ENCODE measurements around the gene PTCD2.

The PTCD2 gene

DNA sequence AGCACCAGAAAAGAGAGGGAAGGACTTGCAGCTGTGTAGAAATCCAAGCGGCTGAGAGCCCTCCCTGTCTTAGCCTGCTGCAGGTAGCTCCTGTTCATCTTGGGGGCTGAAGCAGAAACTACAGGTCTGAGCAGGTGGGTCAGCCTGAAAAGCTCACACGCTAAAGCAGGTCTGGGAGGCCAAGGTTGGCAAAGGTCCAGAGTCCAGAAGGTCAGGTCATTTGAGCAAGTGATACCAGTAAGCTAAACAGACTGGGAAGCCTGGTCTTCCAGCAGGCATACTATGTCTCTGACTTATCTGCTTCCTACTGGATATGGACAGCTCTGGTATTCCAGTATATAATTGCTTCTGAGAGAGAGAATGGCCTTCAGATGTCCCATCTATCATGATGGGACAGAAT, 26.2 kb downstream of the PTCD2 start:
- TF ChIP-seq, protein P1, sequence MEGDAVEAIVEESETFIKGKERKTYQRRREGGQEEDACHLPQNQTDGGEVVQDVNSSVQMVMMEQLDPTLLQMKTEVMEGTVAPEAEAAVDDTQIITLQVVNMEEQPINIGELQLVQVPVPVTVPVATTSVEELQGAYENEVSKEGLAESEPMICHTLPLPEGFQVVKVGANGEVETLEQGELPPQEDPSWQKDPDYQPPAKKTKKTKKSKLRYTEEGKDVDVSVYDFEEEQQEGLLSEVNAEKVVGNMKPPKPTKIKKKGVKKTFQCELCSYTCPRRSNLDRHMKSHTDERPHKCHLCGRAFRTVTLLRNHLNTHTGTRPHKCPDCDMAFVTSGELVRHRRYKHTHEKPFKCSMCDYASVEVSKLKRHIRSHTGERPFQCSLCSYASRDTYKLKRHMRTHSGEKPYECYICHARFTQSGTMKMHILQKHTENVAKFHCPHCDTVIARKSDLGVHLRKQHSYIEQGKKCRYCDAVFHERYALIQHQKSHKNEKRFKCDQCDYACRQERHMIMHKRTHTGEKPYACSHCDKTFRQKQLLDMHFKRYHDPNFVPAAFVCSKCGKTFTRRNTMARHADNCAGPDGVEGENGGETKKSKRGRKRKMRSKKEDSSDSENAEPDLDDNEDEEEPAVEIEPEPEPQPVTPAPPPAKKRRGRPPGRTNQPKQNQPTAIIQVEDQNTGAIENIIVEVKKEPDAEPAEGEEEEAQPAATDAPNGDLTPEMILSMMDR (conservative IDR thresholded peaks at IDR 0.05; ENCODE audit: low read depth, low read length) = no peak
- no peak overlapping the region for H3K4me3 ChIP-seq (ENCODE audit: low read depth, low read length)
- DNase-seq (ENCODE audit: low read depth) = no peak

DNA sequence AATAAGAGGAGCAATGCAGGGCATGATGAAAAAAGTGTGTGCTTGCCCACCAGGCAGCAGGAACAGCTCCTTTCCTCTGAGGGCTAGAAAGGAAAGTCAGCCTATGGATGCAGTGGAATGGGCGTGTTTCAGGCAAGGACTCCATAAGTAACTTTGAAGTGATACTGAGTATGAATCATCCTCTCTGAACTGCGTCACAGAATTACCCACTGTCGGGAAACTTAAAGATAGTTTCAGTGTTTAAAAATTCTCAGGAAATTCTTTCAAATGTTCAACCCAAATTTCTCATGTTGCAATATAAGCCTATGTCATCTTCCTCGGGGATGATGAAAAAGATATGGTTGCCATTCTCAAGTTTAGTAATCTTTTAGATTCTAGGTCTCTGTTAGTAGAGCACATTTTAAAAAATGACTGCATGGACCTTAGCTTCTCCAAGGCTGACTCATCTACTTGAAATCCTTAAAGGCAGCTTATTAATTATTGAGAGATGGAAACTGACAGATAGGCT, 27.7 kb downstream of the PTCD2 start:
- peak; percentile 93 for DNase-seq (ENCODE audit: low read depth)
- TF ChIP-seq, protein P1 (conservative IDR thresholded peaks at IDR 0.05; ENCODE audit: low read depth, low read length) = no peak
- peak overlapping the region; percentile 3 for H3K4me3 ChIP-seq (ENCODE audit: low read depth, low read length)

DNA sequence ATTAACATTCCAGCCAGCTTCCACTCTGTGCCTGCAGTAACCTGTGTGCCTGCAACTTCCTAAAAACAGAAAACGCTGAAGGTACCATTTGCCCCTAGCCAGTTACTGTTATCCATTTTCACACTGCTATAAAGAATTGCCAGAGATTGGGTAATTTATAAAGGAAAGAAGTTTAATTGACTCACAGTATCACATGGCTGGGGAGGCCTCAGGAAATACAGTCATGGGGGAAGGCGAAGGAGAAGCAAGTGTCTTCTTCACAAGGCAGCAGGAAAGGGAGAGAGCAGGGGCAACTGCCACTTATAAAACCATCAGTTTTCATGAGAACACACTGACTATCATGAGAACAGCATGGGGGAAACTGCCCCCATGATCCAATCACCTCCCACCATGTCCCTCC, 31.2 kb downstream of the PTCD2 start:
- TF ChIP-seq, protein P1 (conservative IDR thresholded peaks at IDR 0.05; ENCODE audit: low read depth, low read length) = no peak
- DNase-seq (ENCODE audit: low read depth) = no peak

DNA sequence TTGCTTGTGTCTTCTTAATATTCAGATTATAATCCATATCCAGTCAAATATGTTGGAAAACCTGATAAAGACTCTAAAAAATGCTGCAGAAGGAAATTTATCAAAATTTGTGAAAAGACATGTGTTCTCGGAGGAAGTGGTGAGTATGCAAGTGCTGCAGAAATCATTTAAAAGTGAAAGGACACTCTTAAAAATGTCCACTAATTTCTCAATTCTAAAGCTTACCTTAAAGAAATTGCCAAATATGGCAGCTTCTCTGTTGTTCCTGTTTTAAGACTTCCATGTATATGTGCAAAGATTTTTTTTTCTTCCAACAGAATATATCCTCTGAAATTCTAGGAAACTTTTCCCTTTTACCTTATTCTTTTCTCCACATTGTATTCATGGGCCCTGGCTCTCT, 32.4 kb downstream of the PTCD2 start:
- no peak overlapping the region for H3K4me3 ChIP-seq (ENCODE audit: low read depth, low read length)
- TF ChIP-seq, protein P1 (conservative IDR thresholded peaks at IDR 0.05; ENCODE audit: low read depth, low read length) = no peak
- no peak for DNase-seq (ENCODE audit: low read depth)

More for the DNA sequence above, 31.2 kb downstream of the PTCD2 start:
- H3K4me3 ChIP-seq (ENCODE audit: low read depth, low read length) = no peak overlapping the region

DNA sequence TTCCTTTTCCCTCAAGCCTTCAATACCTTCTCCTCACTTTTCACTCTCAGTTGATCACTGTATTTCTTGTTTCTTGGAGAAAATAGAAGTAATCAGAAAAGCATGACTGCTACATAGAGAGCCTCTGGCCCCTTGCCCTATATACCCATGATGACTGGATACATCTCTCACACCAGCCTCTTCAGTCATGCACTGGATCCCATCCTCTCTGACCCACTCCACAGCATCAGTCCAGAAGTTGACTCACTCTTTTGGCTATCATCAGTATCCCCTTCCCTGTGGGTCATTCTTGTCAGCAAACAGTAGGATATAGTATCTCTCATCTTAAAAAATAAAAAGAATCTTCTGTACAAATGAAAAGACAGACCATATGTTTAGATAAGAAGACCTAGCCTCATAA, 32.9 kb downstream of the PTCD2 start:
- peak; percentile 54 for DNase-seq (ENCODE audit: low read depth)
- H3K4me3 ChIP-seq (ENCODE audit: low read depth, low read length) = no peak overlapping the region
- TF ChIP-seq, protein P1 (conservative IDR thresholded peaks at IDR 0.05; ENCODE audit: low read depth, low read length) = no peak

DNA sequence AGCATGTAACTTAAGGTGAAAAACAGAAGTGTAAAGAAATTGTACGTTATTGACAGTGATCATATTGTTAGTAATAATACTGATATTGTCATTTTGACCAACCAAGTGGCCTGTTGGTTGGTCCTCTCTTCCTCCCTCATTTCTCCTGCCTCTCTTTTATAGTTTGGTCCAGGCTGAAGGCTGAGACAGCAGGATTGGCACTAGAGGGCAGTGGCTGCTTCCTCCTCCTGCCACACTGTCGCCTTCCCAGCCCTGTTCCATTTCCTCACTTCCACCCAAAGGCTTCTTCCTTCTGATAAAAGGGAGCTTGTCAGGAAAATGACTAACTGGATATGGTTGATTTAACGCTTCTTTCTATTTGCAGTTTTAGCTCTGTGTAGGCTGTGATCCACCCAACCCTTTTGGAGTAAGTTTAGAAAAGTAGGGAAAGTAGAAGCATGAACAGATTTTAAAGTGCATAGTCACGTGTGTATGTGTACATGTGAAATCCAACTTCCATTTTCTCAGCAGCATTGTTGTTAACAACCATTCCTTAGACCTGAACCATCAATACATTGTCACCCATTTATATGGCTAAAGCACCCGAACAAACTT, 35.6 kb downstream of the PTCD2 start:
- TF ChIP-seq, protein P1 (conservative IDR thresholded peaks at IDR 0.05; ENCODE audit: low read depth, low read length) = peak; percentile 62
- DNase-seq (ENCODE audit: low read depth) = peak; percentile 46
- H3K4me3 ChIP-seq (ENCODE audit: low read depth, low read length) = no peak overlapping the region

DNA sequence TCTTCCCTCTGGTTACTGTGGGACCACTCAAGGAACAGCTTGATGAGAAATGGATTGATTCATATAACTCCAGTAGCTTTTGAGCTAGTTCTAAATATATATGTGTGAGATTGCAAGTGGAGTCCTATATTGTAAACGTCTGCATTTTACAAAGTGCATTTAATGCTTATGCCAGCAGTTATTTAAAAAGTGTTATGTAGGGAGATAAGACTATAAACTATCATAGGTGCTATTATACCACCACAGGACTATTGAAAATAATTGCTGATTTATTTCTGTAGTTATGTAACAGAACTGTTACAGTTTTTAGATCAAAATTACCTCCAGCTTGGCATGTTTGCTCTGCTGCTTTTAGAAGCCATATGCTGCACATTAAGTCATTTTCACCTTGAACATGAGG, 36.2 kb downstream of the PTCD2 start:
- DNase-seq (ENCODE audit: low read depth) = no peak
- no peak overlapping the region for H3K4me3 ChIP-seq (ENCODE audit: low read depth, low read length)
- TF ChIP-seq, protein P1 (conservative IDR thresholded peaks at IDR 0.05; ENCODE audit: low read depth, low read length) = no peak

Data from choroid plexus epithelial cell (primary cell).